ENCODE results near the gene PCDHGB4.
"Not testable (repeated sequence)": the region's sequence is repeated elsewhere in the genome, so short reads cannot be mapped to it uniquely, and the experiment has no call there.

Gene PCDHGB4

GRCh38 chr5:141409598-141410306 lies 22.3 kb downstream of the PCDHGB4 start:
- TF ChIP-seq GATA3 (IDR thresholded peaks at IDR 0.05; ENCODE audit: low read depth, low read length) (no peak), GATA2 (IDR thresholded peaks at IDR 0.05; ENCODE audit: low read depth, low read length) (no peak)

DNA sequence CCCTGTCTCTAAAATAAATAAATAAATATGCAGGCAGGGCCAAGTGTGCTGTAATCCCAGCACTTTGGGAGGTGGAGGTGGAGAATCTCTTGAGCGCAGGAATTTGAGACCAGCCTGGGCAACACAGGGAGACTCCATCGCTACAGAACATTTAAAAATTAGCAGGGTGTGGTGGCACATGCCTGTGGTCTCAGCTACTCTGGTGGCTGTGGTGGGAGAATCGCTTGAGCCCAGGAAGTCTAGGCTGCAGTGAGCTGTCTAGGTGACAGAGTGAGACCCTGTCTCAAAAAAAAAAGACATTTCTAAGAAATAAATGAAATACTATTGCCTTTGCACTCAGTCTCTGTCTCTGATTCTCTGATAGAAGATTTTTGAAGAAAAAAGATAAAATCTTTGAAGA lies 24.1 kb downstream of the PCDHGB4 start:
- TF ChIP-seq GATA3 (IDR thresholded peaks at IDR 0.05; ENCODE audit: low read depth, low read length) = no peak
- TF ChIP-seq GATA2 (IDR thresholded peaks at IDR 0.05; ENCODE audit: low read depth, low read length) = no peak

GRCh38 chr5:141412854-141413539 lies 25.5 kb downstream of the PCDHGB4 start, which contains the start of gene PCDHGA10:
TSS of gene PCDHGA10 (plus strand) at chr5:141412987. CDS start at chr5:141413176, 189 bp downstream.
- TF ChIP-seq GATA2 (IDR thresholded peaks at IDR 0.05; ENCODE audit: low read depth, low read length) (no peak), GATA3 (IDR thresholded peaks at IDR 0.05; ENCODE audit: low read depth, low read length) (no peak)

GRCh38 chr5:141413540-141414069 lies 26.1 kb downstream of the PCDHGB4 start:
- no peak for TF ChIP-seq GATA2 (IDR thresholded peaks at IDR 0.05; ENCODE audit: low read depth, low read length)
- no peak for TF ChIP-seq GATA3 (IDR thresholded peaks at IDR 0.05; ENCODE audit: low read depth, low read length)

DNA sequence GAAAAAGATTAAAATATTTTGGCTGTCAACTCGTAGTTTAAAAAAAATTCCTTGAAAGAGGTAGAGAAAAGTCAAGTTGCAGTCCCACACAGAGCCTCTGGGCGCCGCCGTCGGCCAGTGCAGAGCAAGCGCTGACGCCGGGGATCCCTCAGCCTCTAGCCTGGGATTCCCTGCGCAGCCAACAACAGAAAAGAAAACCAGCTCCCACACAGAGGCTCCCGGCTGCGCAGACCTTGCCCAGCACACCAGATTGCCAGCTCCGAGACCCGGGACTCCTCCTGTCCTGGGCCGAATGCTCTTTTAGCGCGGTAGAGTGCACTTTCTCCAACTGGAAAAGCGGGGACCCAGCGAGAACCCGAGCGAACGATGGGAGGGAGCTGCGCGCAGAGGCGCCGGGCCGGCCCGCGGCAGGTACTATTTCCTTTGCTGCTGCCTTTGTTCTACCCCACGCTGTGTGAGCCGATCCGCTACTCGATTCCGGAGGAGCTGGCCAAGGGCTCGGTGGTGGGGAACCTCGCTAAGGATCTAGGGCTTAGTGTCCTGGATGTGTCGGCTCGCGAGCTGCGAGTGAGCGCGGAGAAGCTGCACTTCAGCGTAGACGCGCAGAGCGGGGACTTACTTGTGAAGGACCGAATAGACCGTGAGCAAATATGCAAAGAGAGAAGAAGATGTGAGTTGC lies 30.1 kb downstream of the PCDHGB4 start, which contains the start of gene PCDHGB7:
Gene PCDHGB7 (plus strand): TSS at position 184 of the 679 bp plus-strand sequence. CDS start 183 bp downstream, at position 367.
- TF ChIP-seq GATA2, GATA3 (IDR thresholded peaks at IDR 0.05; ENCODE audit: low read depth, low read length): not testable (repeated sequence)

DNA sequence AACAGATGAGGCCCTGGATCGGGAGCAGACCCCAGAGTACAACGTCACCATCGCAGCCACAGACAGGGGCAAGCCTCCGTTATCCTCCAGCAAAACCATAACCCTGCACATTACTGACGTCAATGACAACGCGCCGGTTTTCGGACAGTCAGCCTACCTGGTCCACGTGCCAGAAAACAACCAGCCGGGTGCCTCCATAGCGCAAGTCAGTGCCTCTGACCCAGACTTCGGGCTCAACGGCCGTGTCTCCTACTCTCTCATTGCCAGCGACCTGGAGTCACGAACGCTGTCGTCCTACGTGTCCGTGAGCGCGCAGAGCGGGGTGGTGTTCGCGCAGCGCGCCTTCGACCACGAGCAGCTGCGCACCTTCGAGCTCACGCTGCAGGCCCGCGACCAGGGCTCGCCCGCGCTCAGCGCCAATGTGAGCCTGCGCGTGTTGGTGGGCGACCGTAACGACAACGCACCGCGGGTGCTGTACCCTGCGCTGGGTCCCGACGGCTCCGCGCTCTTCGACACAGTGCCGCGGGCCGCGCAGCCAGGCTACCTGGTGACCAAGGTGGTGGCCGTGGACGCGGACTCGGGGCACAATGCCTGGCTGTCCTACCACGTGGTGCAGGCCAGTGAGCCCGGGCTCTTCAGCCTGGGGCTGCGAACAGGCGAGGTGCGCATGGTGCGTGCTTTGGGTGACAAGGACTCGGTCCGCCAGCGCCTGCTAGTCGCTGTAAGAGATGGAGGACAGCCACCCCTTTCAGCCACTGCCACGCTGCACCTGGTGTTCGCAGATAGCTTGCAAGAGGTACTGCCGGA lies 31.8 kb downstream of the PCDHGB4 start:
- TF ChIP-seq GATA3 (IDR thresholded peaks at IDR 0.05; ENCODE audit: low read depth, low read length) (no peak), GATA2 (IDR thresholded peaks at IDR 0.05; ENCODE audit: low read depth, low read length) (no peak)

DNA sequence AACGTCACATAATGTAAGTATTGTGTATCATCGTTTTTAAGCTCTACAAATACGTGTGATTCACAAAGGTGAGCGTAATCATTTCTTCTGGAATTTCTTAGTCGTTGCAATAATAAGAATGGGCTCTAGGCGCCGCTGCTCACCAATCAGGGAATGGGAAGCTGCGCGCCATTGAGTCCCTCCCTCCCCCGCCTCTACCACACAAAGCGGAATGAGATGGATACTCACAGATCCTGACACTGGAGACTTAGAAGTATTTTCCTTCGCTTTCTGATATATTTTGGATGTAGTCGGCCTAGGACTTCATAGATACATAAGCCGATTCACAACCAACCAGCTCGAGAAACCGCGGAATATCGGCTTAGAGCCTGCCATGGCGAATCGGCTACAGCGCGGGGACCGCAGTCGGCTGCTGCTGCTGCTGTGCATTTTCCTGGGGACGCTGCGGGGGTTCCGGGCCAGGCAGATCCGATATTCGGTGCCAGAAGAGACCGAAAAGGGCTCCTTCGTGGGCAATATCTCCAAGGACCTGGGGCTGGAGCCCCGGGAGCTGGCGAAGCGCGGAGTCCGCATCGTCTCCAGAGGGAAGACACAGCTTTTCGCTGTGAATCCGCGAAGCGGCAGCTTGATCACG lies 33.5 kb downstream of the PCDHGB4 start, which contains the start of gene PCDHGA11:
Gene PCDHGA11 (plus strand): TSS at position 197 of the 634 bp plus-strand sequence. CDS start 177 bp downstream, at position 374.
- TF ChIP-seq GATA3 (IDR thresholded peaks at IDR 0.05; ENCODE audit: low read depth, low read length) (no peak), GATA2 (IDR thresholded peaks at IDR 0.05; ENCODE audit: low read depth, low read length) (no peak)

DNA sequence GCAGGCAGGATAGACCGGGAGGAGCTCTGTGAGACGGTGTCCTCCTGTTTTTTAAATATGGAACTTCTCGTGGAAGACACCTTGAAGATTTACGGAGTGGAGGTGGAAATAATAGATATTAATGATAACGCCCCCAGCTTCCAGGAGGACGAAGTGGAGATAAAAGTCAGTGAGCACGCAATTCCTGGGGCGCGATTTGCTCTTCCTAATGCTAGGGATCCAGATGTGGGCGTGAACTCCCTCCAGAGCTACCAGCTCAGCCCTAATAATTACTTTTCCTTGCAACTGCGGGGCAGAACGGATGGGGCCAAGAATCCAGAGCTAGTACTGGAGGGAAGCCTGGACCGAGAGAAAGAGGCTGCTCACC lies 34.0 kb downstream of the PCDHGB4 start:
- TF ChIP-seq GATA2 (IDR thresholded peaks at IDR 0.05; ENCODE audit: low read depth, low read length) (no peak), GATA3 (IDR thresholded peaks at IDR 0.05; ENCODE audit: low read depth, low read length) (no peak)

- TF ChIP-seq GATA3 (IDR thresholded peaks at IDR 0.05; ENCODE audit: low read depth, low read length) (no peak), GATA2 (IDR thresholded peaks at IDR 0.05; ENCODE audit: low read depth, low read length) (no peak)
Observed at GRCh38 chr5:141422742-141423291, 35.3 kb downstream of the PCDHGB4 start.

- TF ChIP-seq GATA3 (IDR thresholded peaks at IDR 0.05; ENCODE audit: low read depth, low read length) (no peak), GATA2 (IDR thresholded peaks at IDR 0.05; ENCODE audit: low read depth, low read length) (no peak)
Observed at GRCh38 chr5:141427783-141428426, 40.4 kb downstream of the PCDHGB4 start.

DNA sequence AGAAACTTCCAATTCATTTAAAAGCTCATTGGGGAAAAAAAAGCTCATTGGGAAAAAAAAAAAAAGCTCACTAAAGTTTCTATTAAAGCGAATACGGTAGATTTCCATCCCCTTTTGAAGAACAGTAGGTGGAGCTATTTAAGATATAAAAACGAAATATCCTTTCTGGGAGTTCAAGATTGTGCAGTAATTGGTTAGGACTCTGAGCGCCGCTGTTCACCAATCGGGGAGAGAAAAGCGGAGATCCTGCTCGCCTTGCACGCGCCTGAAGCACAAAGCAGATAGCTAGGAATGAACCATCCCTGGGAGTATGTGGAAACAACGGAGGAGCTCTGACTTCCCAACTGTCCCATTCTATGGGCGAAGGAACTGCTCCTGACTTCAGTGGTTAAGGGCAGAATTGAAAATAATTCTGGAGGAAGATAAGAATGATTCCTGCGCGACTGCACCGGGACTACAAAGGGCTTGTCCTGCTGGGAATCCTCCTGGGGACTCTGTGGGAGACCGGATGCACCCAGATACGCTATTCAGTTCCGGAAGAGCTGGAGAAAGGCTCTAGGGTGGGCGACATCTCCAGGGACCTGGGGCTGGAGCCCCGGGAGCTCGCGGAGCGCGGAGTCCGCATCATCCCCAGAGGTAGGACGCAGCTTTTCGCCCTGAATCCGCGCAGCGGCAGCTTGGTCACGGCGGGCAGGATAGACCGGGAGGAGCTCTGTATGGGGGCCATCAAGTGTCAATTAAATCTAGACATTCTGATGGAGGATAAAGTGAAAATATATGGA lies 43.0 kb downstream of the PCDHGB4 start, which contains the start of gene PCDHGA12:
Gene PCDHGA12 (plus strand): TSS at position 176 of the 782 bp plus-strand sequence. CDS start 253 bp downstream, at position 429.
- no peak for TF ChIP-seq GATA2 (IDR thresholded peaks at IDR 0.05; ENCODE audit: low read depth, low read length)
- TF ChIP-seq GATA3 (IDR thresholded peaks at IDR 0.05; ENCODE audit: low read depth, low read length) = no peak

Data from SH-SY5Y (cell line).